GM12878 (cell line): ENCODE measurements around the gene SBNO2. TPM values are rescaled to one million over a fixed set of nuclear protein-coding genes. Genes with fewer than 3 reads are reported as not detected.

Experiments used
- ATAC-seq: fragments of 200-7000 bp; cut with Tn5 transposase; 3 replicates; pipeline ENCODE4 v1.9.1; 2020; ENCODE audit warnings: mild to moderate bottlenecking, moderate library complexity
- BruUV-seq: library from RNA; stranded (reverse); fragments of 400-500 nt; replicated peaks from 2 replicates; lab custom pipeline; 2021; lab: Mats Ljungman, UMichigan
- CTCF ChIA-PET: fragments of 300-600 bp; sonication (Branson Sonifier 250); formaldehyde crosslinking; extraction: SDS; loops from one replicate; lab custom pipeline; 2021; ENCODE audit warnings: inconsistent platforms; lab: Yijun Ruan, JAX
- POLR2A ChIA-PET: fragments of 350-600 bp; formaldehyde crosslinking; extraction: SDS; loops from one replicate; lab custom pipeline; 2021; ENCODE audit warnings: inconsistent platforms; lab: Charles Lee
- RAD21 ChIA-PET: fragments of 300-600 bp; sonication (Branson Sonifier 250); formaldehyde crosslinking; loops from one replicate; lab custom pipeline; 2023; ENCODE audit warnings: antibody characterized with exemption; ENCODE audit not compliant: unreplicated experiment; lab: Charles Lee
- SMC1A ChIA-PET: fragments of 300-600 bp; sonication (Branson Sonifier 250); formaldehyde crosslinking; loops from one replicate; lab custom pipeline; 2023; ENCODE audit not compliant: unreplicated experiment, uncharacterized antibody; lab: Charles Lee
- DNase-seq: peaks from one replicate; pipeline ENCODE4 v3.0.0-alpha.2; 2011; ENCODE audit warnings: low read depth, low spot score
- FAIRE-seq: peaks from 3 replicates; lab custom pipeline; 2011; peaks lifted over from hg19 to GRCh38; lab: Jason Lieb, UNC
- H2AFZ ChIP-seq: 2 replicates; pipeline ENCODE4 v1.6.0; 2011; ENCODE audit warnings: low read depth, low read length, control low read depth; ENCODE audit not compliant: control insufficient read depth
- H3K27ac ChIP-seq: 2 replicates; pipeline ENCODE4 v1.5.1; 2011; ENCODE audit warnings: control low read depth; ENCODE audit not compliant: control insufficient read depth, insufficient read depth
- H3K27me3 ChIP-seq, 2 experiments: replicated peaks in 1 of 2; 2 replicates each; pipeline versions ENCODE4 v1.6.0 to v1.6.1; 2011; ENCODE audit warnings: low read length in 1 of 2; ENCODE audit not compliant: control insufficient read depth in 2 of 2, insufficient read depth in 2 of 2
- H3K36me3 ChIP-seq, 2 experiments: 2 replicates each; pipeline ENCODE4 v1.5.1; 2011; ENCODE audit warnings: low read length in 1 of 2; ENCODE audit not compliant: control insufficient read depth in 2 of 2, insufficient read depth in 2 of 2
- H3K4me1 ChIP-seq: 2 replicates; pipeline ENCODE4 v1.6.1; 2011; ENCODE audit warnings: mild to moderate bottlenecking, low read length, moderate library complexity, mixed read lengths; ENCODE audit not compliant: control insufficient read depth, insufficient read depth
- H3K4me2 ChIP-seq: 2 replicates; pipeline ENCODE4 v1.6.0; 2011; ENCODE audit warnings: control low read depth; ENCODE audit not compliant: control insufficient read depth, insufficient read depth
- H3K4me3 ChIP-seq: fragments of 200-600 bp; sonication (generic); 2 replicates; pipeline ENCODE4 v1.5.1; 2016
- H3K79me2 ChIP-seq: 2 replicates; pipeline ENCODE4 v1.6.0; 2011; ENCODE audit warnings: low read length; ENCODE audit not compliant: control insufficient read depth, insufficient read depth
- H3K9ac ChIP-seq: 2 replicates; pipeline ENCODE4 v1.8.0; 2011; ENCODE audit warnings: low read length, control low read depth, mixed read lengths; ENCODE audit not compliant: control insufficient read depth, insufficient read depth
- H3K9me3 ChIP-seq: replicated peaks from 3 replicates; pipeline ENCODE4 v1.5.1; 2011; ENCODE audit warnings: mild to moderate bottlenecking, low read length; ENCODE audit not compliant: control insufficient read depth, insufficient read depth
- H4K20me1 ChIP-seq: 2 replicates; pipeline ENCODE4 v1.6.0; 2011; ENCODE audit not compliant: control insufficient read depth, insufficient read depth
- BHLHE40 ChIP-seq, 2 experiments: fragments of 450-650 bp in 1 of 2; IDR thresholded peaks; 2 replicates each; pipeline ENCODE4 v1.6.1; 2011 to 2017; ENCODE audit warnings: low read depth in 2 of 2, borderline replicate concordance in 1 of 2, improper control_type of control experiment in 1 of 2, low read length in 1 of 2, mild to moderate bottlenecking in 1 of 2
- BRCA1 ChIP-seq: IDR thresholded peaks from 2 replicates; pipeline ENCODE4 v1.6.1; 2011; ENCODE audit warnings: low read depth, low read length, improper control_type of control experiment
- CBX5 ChIP-seq: sonication (generic); IDR thresholded peaks from 2 replicates; pipeline ENCODE4 v1.6.1; 2016; ENCODE audit warnings: low read depth, moderate library complexity, mild to moderate bottlenecking, inconsistent platforms
- EGR1 ChIP-seq, 2 experiments: IDR thresholded peaks; 1 replicate in 1 of 2; 2 replicates in 1 of 2; pipeline ENCODE4 v1.6.1; 2011 to 2012; ENCODE audit warnings: low read depth in 2 of 2, low read length in 2 of 2, borderline replicate concordance in 1 of 2, mild to moderate bottlenecking in 1 of 2, moderate library complexity in 1 of 2
- EP300 ChIP-seq, 2 experiments: fragments of 150-350 bp in 1 of 2; IDR thresholded peaks; 2 replicates each; pipeline ENCODE4 v1.6.1; 2011 to 2012; ENCODE audit warnings: low read depth in 2 of 2, low read length in 2 of 2, borderline replicate concordance in 1 of 2, improper control_type of control experiment in 1 of 2, inconsistent platforms in 1 of 2; ENCODE audit not compliant: control insufficient read depth in 1 of 2
- FOXK2 ChIP-seq: fragments of 450-650 bp; IDR thresholded peaks from 2 replicates; pipeline ENCODE4 v1.6.1; 2017; ENCODE audit warnings: mild to moderate bottlenecking, moderate library complexity
- GABPA ChIP-seq: IDR thresholded peaks from 2 replicates; pipeline ENCODE4 v1.6.1; 2014; ENCODE audit warnings: antibody characterized with exemption, low read depth, mild to moderate bottlenecking, inconsistent platforms
- IRF4 ChIP-seq: IDR thresholded peaks from 2 replicates; pipeline ENCODE4 v1.6.1; 2011; ENCODE audit warnings: low read depth, low read length
- MEF2B ChIP-seq: fragments of 450-650 bp; IDR thresholded peaks from 2 replicates; pipeline ENCODE4 v1.6.1; 2018; ENCODE audit warnings: mild to moderate bottlenecking, moderate library complexity; ENCODE audit not compliant: partially characterized antibody, poor library complexity, severe bottlenecking
- MYC ChIP-seq: IDR thresholded peaks from 2 replicates; pipeline ENCODE4 v1.6.1; 2011; ENCODE audit warnings: mild to moderate bottlenecking, low read length, moderate library complexity, inconsistent platforms; ENCODE audit not compliant: insufficient read depth, insufficient replicate concordance, insufficient read length, severe bottlenecking
- POU2F2 ChIP-seq: IDR thresholded peaks from 3 replicates; pipeline ENCODE4 v1.6.1; 2011; ENCODE audit warnings: low read depth, mild to moderate bottlenecking, low read length, borderline replicate concordance
- SMAD1 ChIP-seq: fragments of 450-650 bp; IDR thresholded peaks from 2 replicates; pipeline ENCODE4 v1.6.1; 2018; ENCODE audit warnings: mild to moderate bottlenecking, low read depth; ENCODE audit not compliant: partially characterized antibody
- SP1 ChIP-seq: IDR thresholded peaks from one replicate; pipeline ENCODE4 v1.6.1; 2011; ENCODE audit warnings: low read depth, low read length
- TCF12 ChIP-seq: IDR thresholded peaks from 2 replicates; pipeline ENCODE4 v1.6.1; 2011; ENCODE audit warnings: low read depth, mild to moderate bottlenecking, low read length
- ZNF622 ChIP-seq: fragments of 450-650 bp; IDR thresholded peaks from 2 replicates; pipeline ENCODE4 v1.6.1; 2017; ENCODE audit warnings: mild to moderate bottlenecking, inconsistent platforms
- ZSCAN29 ChIP-seq: fragments of 450-650 bp; IDR thresholded peaks from 2 replicates; pipeline ENCODE4 v1.6.1; 2017; ENCODE audit warnings: mild to moderate bottlenecking, moderate library complexity
- WGBS: methylation state at CpG from one replicate; pipeline ENCODE4 v1.1.6; 2016; ENCODE audit warnings: low lambda C conversion rate; ENCODE audit not compliant: insufficient replicate concordance, insufficient coverage; ENCODE audit errors: missing lambda C conversion rate; 5-methylcytosine and 5-hydroxymethylcytosine counted together
- in situ Hi-C: fragments of 300-500 bp; cut with MboI; formaldehyde crosslinking; loops from 9 replicates; pipeline ENCODE4 v1.14.3; 2018; ENCODE audit warnings: mixed read lengths
- intact Hi-C: fragments of 100-400 bp; cut with micrococcal nuclease; formaldehyde crosslinking; loops from one replicate; pipeline ENCODE4 v1.14.2; 2022; ENCODE audit not compliant: unreplicated experiment
- polyA plus RNA-seq, 11 experiments: library from polyadenylated mRNA; depleted of rRNA in 4 of 11; unstranded in 6 of 11; stranded (reverse) in 5 of 11; fragments of >200 nt; fragmentation: Nextera tagmentation in 4 of 11; fragmentation: Illumina TruSeq in 1 of 11; extraction: Ambion mirVana in 4 of 11; extraction: Trizol in 1 of 11; gene quantifications; 1 replicate in 1 of 11; 2 replicates in 10 of 11; pipeline versions ENCODE4 v1.2.1 to v1.2.3, GENCODE V29; 2011 to 2016; ENCODE audit warnings: inconsistent platforms in 2 of 11, missing spikeins in 2 of 11, low read depth in 1 of 11
- total RNA-seq, 4 experiments: library from RNA; depleted of rRNA in 3 of 4; stranded (reverse); fragments of >200 nt in 3 of 4; fragmentation: Illumina TruSeq in 1 of 4; extraction: Trizol in 1 of 4; gene quantifications; 2 replicates each; pipeline versions ENCODE4 v1.2.1 to v1.2.3, GENCODE V29; 2013 to 2021
- TF ChIP-seq, protein P1 (sequence below): fragments of 450-650 bp; IDR thresholded peaks from 2 replicates; pipeline ENCODE4 v1.6.1; 2014; ENCODE audit warnings: mild to moderate bottlenecking
- TF ChIP-seq, protein P2 (sequence below): IDR thresholded peaks from 2 replicates; pipeline ENCODE4 v1.6.1; 2012; ENCODE audit warnings: improper control_type of control experiment, low read depth, low read length; ENCODE audit not compliant: insufficient replicate concordance

The SBNO2 gene
- total and polyA plus RNA-seq, 10 of the 15 experiments (the other 5 are each of a cell fraction or from before 2014, with no cell fraction given), result 0.08 to 44.6 (median 5.4) TPM

DNA sequence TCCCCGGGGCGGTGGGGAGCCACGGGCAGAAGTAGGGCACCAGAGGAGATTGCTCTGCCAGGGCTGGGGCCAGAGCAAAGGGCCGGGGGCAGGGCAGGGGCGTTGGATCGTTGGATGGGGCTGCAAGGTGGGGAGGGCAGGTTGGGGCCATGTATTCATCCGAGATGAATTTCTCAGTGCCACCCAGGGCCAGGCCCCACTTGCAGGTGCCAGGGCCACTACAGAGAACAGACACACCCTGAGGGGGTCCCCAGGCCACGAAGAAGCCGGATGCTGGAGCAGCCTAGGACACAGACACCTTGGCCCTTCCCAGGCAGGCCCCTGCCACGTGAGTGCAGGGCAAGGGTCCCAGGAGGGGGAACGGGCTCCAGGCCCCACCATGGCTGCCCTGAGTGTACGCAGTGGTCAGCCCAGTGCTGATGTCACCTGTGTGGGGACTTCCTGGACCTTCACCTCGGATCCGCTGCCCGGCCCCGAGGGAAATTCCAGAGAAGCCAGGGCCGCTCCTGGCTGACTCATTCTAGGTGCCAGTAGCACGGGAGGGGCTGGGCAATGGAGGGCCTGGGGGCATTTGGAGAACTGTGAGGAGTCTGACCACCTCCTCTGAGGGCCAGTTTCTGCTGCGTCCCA is 9.6 kb upstream of the SBNO2 start:
- H3K79me2 ChIP-seq, result no peaks in the 10 kb centered on the region
- DNase-seq (peak; percentile 66), FAIRE-seq (no peak), ATAC-seq (peak; percentile 87)
- H3K4me1 ChIP-seq, result peaks cover 31% of the 10 kb centered on the region
- H3K4me2 ChIP-seq, result peak overlapping the region; percentile 61
- 9% methylated on average over 16 of the region's 19 CpGs for WGBS
- peak overlapping the region; percentile 59 for H3K27ac ChIP-seq
- H3K9me3 ChIP-seq, result no peaks in the 10 kb centered on the region
- SMC1A ChIA-PET, result no interaction called here
- peak overlapping the region; percentile 68 for H2AFZ ChIP-seq
- intact Hi-C loops, result loop anchor here (5.0 kb wide), 1 partner anchor 81 kb away; the partner anchor contains the start of gene GPX4
- in situ Hi-C loops, result no loop called here
- CTCF ChIA-PET, result interaction anchor here (1.3 kb wide), 1 partner anchor 70 kb away, joined by 4 read pairs; no protein-coding TSS in a partner anchor
- H3K27me3 ChIP-seq, result no peaks in the 10 kb centered on the region
- H4K20me1 ChIP-seq, result no peaks in the 10 kb centered on the region
- no peak overlapping the region for H3K4me3 ChIP-seq
- no TSS peak for BruUV-seq
- H3K9ac ChIP-seq, result peak overlapping the region; percentile 46; the same call in 1 of the 2 replicates
- RAD21 ChIA-PET, result no interaction called here
- H3K36me3 ChIP-seq, result no peaks in the 10 kb centered on the region
- POLR2A ChIA-PET, result interaction anchor here (0.7 to 2.3 kb wide), 4 partner anchors 8 to 145 kb away, joined by 3 to 7 read pairs (median 4); partner anchors contain the start of gene ABCA7
- peak; percentile 52 to 54; a peak in 2 of 4 replicates for TF ChIP-seq EP300 (IDR thresholded peaks at IDR 0.05; ENCODE audit: borderline replicate concordance in 1 of 2, control insufficient read depth in 1 of 2, low read depth in 2 of 2, low read length in 2 of 2)
- no peak for TF ChIP-seq ZSCAN29
- no peak for TF ChIP-seq CBX5
- no peak for TF ChIP-seq BRCA1
- no peak for TF ChIP-seq GABPA
- no peak for TF ChIP-seq EGR1 (IDR thresholded peaks at IDR 0.05; ENCODE audit: borderline replicate concordance in 1 of 2, low read depth in 2 of 2, low read length in 2 of 2)
- peak; percentile 16 for TF ChIP-seq SP1
- no peak for TF ChIP-seq FOXK2
- TF ChIP-seq, protein P1, sequence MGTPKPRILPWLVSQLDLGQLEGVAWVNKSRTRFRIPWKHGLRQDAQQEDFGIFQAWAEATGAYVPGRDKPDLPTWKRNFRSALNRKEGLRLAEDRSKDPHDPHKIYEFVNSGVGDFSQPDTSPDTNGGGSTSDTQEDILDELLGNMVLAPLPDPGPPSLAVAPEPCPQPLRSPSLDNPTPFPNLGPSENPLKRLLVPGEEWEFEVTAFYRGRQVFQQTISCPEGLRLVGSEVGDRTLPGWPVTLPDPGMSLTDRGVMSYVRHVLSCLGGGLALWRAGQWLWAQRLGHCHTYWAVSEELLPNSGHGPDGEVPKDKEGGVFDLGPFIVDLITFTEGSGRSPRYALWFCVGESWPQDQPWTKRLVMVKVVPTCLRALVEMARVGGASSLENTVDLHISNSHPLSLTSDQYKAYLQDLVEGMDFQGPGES, result no peak
- no peak for TF ChIP-seq ZNF622
- 0 out of 2 replicates have a peak, but pooled peaks have one; percentile 51 for TF ChIP-seq IRF4
- TF ChIP-seq MEF2B, result peak; percentile 76
- no peak for TF ChIP-seq POU2F2
- TF ChIP-seq, protein P2, sequence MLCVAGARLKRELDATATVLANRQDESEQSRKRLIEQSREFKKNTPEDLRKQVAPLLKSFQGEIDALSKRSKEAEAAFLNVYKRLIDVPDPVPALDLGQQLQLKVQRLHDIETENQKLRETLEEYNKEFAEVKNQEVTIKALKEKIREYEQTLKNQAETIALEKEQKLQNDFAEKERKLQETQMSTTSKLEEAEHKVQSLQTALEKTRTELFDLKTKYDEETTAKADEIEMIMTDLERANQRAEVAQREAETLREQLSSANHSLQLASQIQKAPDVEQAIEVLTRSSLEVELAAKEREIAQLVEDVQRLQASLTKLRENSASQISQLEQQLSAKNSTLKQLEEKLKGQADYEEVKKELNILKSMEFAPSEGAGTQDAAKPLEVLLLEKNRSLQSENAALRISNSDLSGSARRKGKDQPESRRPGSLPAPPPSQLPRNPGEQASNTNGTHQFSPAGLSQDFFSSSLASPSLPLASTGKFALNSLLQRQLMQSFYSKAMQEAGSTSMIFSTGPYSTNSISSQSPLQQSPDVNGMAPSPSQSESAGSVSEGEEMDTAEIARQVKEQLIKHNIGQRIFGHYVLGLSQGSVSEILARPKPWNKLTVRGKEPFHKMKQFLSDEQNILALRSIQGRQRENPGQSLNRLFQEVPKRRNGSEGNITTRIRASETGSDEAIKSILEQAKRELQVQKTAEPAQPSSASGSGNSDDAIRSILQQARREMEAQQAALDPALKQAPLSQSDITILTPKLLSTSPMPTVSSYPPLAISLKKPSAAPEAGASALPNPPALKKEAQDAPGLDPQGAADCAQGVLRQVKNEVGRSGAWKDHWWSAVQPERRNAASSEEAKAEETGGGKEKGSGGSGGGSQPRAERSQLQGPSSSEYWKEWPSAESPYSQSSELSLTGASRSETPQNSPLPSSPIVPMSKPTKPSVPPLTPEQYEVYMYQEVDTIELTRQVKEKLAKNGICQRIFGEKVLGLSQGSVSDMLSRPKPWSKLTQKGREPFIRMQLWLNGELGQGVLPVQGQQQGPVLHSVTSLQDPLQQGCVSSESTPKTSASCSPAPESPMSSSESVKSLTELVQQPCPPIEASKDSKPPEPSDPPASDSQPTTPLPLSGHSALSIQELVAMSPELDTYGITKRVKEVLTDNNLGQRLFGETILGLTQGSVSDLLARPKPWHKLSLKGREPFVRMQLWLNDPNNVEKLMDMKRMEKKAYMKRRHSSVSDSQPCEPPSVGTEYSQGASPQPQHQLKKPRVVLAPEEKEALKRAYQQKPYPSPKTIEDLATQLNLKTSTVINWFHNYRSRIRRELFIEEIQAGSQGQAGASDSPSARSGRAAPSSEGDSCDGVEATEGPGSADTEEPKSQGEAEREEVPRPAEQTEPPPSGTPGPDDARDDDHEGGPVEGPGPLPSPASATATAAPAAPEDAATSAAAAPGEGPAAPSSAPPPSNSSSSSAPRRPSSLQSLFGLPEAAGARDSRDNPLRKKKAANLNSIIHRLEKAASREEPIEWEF, result no peak
- peak; percentile 55 to 89; a peak in 3 of 4 replicates for TF ChIP-seq BHLHE40 (IDR thresholded peaks at IDR 0.05; ENCODE audit: borderline replicate concordance in 1 of 2, low read depth in 2 of 2, low read length in 1 of 2)
- TF ChIP-seq SMAD1, result no peak
- TF ChIP-seq TCF12, result no peak
- no peak for TF ChIP-seq MYC
